CD14-positive monocyte (primary cell): Measurements from ENCODE around the gene IQGAP2. TPM values are rescaled to one million over a fixed set of nuclear protein-coding genes. Genes with fewer than 3 reads are reported as not detected.

Experiments used
- DNase-seq, 3 donors: peaks; one replicate each; pipeline ENCODE4 v3.0.0-alpha.2; 2011 to 2022
- H2AFZ ChIP-seq: 2 replicates; pipeline ENCODE4 v1.6.0; 2012; ENCODE audit warnings: mild to moderate bottlenecking, low read depth, low read length, inconsistent platforms; ENCODE audit not compliant: insufficient read depth, poor library complexity, severe bottlenecking
- H3K27ac ChIP-seq, 2 donors: 1 replicate in 1 of 2; 2 replicates in 1 of 2; pipeline ENCODE4 v1.5.1; 2012 to 2013; ENCODE audit warnings: low read length in 2 of 2, control low read depth in 1 of 2, inconsistent platforms in 1 of 2, low read depth in 1 of 2, mild to moderate bottlenecking in 1 of 2
- H3K27me3 ChIP-seq, 2 donors: one replicate each; pipeline versions ENCODE4 v1.6.0 to v1.6.1; 2011 to 2013; ENCODE audit warnings: low read length in 2 of 2; ENCODE audit not compliant: control insufficient read depth in 2 of 2, insufficient read depth in 2 of 2
- H3K36me3 ChIP-seq, 2 donors: replicated peaks in 1 of 2; 1 replicate in 1 of 2; 2 replicates in 1 of 2; pipeline versions ENCODE4 v1.5.1 to v1.6.1; 2012 to 2013; ENCODE audit warnings: low read length in 2 of 2, control low read depth in 1 of 2, inconsistent platforms in 1 of 2, mild to moderate bottlenecking in 1 of 2; ENCODE audit not compliant: insufficient read depth in 2 of 2, control insufficient read depth in 1 of 2
- H3K4me1 ChIP-seq, 2 donors: 1 replicate in 1 of 2; 2 replicates in 1 of 2; pipeline versions ENCODE4 v1.5.1 to v1.6.1; 2012 to 2013; ENCODE audit warnings: low read length in 2 of 2, control low read depth in 1 of 2, inconsistent platforms in 1 of 2, mild to moderate bottlenecking in 1 of 2, moderate library complexity in 1 of 2; ENCODE audit not compliant: insufficient read depth in 2 of 2, control insufficient read depth in 1 of 2
- H3K4me2 ChIP-seq: replicated peaks from 2 replicates; pipeline ENCODE3; 2012; ENCODE audit warnings: low read length, moderate library complexity, mild to moderate bottlenecking; ENCODE audit not compliant: poor library complexity, severe bottlenecking; ENCODE audit errors: extremely low read depth
- H3K4me3 ChIP-seq, 3 experiments: fragments of 200-600 bp in 1 of 3; sonication (generic) in 1 of 3; replicated peaks in 1 of 3; 1 replicate in 2 of 3; 2 replicates in 1 of 3; pipeline ENCODE4 v1.5.1; 2011 to 2013; ENCODE audit warnings: low read length in 3 of 3, mild to moderate bottlenecking in 3 of 3, control low read depth in 2 of 3, low read depth in 2 of 3, inconsistent platforms in 1 of 3, moderate library complexity in 1 of 3
- H3K79me2 ChIP-seq: 2 replicates; pipeline ENCODE4 v1.6.0; 2012; ENCODE audit warnings: mild to moderate bottlenecking, control low read depth, inconsistent platforms, low read length, moderate library complexity; ENCODE audit not compliant: insufficient read depth
- H3K9ac ChIP-seq: 2 replicates; pipeline ENCODE4 v1.6.0; 2017; ENCODE audit warnings: low read length, mild to moderate bottlenecking; ENCODE audit not compliant: insufficient read depth, poor library complexity, severe bottlenecking
- H3K9me3 ChIP-seq, 2 donors: replicated peaks in 1 of 2; 1 replicate in 1 of 2; 2 replicates in 1 of 2; pipeline versions ENCODE4 v1.5.1 to v1.6.1; 2012 to 2013; ENCODE audit warnings: low read length in 2 of 2, control low read depth in 1 of 2; ENCODE audit not compliant: control insufficient read depth in 1 of 2, insufficient read depth in 1 of 2
- H4K20me1 ChIP-seq: 2 replicates; pipeline ENCODE4 v1.6.0; 2012; ENCODE audit warnings: mild to moderate bottlenecking, low read length, control low read depth, moderate library complexity; ENCODE audit not compliant: insufficient read depth
- H3K27ac Mint-ChIP-seq, 7 donors: one replicate each; pipeline ENCODE4 v1.8.0; 2020; ENCODE audit warnings: mild to moderate bottlenecking in 7 of 7, mixed read lengths in 7 of 7, moderate library complexity in 6 of 7, inconsistent platforms in 2 of 7
- H3K27me3 Mint-ChIP-seq, 3 donors: one replicate each; pipeline ENCODE4 v1.8.0; 2021 to 2022; ENCODE audit warnings: low read depth in 3 of 3, mild to moderate bottlenecking in 3 of 3, mixed read lengths in 3 of 3, moderate library complexity in 3 of 3, inconsistent platforms in 1 of 3
- H3K36me3 Mint-ChIP-seq, 2 donors: one replicate each; pipeline ENCODE4 v1.8.0; 2020; ENCODE audit warnings: mixed read lengths in 2 of 2, inconsistent platforms in 1 of 2, mild to moderate bottlenecking in 1 of 2
- H3K4me1 Mint-ChIP-seq: one replicate; pipeline ENCODE4 v1.8.0; 2020; ENCODE audit warnings: mild to moderate bottlenecking, mixed read lengths
- H3K4me3 Mint-ChIP-seq, 2 donors: one replicate each; pipeline ENCODE4 v1.8.0; 2020; ENCODE audit warnings: mild to moderate bottlenecking in 2 of 2, mixed read lengths in 2 of 2, moderate library complexity in 1 of 2
- H3K9me3 Mint-ChIP-seq, 7 donors: one replicate each; pipeline ENCODE4 v1.8.0; 2020 to 2022; ENCODE audit warnings: mixed read lengths in 7 of 7, mild to moderate bottlenecking in 6 of 7, moderate library complexity in 6 of 7, inconsistent platforms in 2 of 7
- WGBS: methylation state at CpG from one replicate; pipeline ENCODE4 v1.1.5; 2013; ENCODE audit warnings: missing lambda C conversion rate; ENCODE audit not compliant: insufficient coverage; 5-methylcytosine and 5-hydroxymethylcytosine counted together
- intact Hi-C, 2 donors: fragments of 100-400 bp; cut with micrococcal nuclease; formaldehyde crosslinking; loops; one replicate each; pipeline versions ENCODE4 v1.15.0 to v1.15.1; 2023
- polyA plus RNA-seq, 3 donors: library from polyadenylated mRNA; depleted of rRNA in 1 of 3; unstranded in 2 of 3; stranded (reverse) in 1 of 3; fragments of 300-500 nt in 2 of 3; fragments of >200 nt in 1 of 3; fragmentation: Illumina TruSeq in 2 of 3; gene quantifications; 1 replicate in 2 of 3; 2 replicates in 1 of 3; pipeline ENCODE4 v1.2.3, GENCODE V29; 2012 to 2021
- TF ChIP-seq, protein P1 (sequence below): fragments of 200-600 bp; IDR thresholded peaks from one replicate; pipeline ENCODE4 v1.8.0; 2022; ENCODE audit warnings: antibody characterized with exemption, mild to moderate bottlenecking

The IQGAP2 gene
- polyA plus RNA-seq, 3 donors: 21.4 to 50.9 (median 35.4) TPM

- TF ChIP-seq, protein P1, sequence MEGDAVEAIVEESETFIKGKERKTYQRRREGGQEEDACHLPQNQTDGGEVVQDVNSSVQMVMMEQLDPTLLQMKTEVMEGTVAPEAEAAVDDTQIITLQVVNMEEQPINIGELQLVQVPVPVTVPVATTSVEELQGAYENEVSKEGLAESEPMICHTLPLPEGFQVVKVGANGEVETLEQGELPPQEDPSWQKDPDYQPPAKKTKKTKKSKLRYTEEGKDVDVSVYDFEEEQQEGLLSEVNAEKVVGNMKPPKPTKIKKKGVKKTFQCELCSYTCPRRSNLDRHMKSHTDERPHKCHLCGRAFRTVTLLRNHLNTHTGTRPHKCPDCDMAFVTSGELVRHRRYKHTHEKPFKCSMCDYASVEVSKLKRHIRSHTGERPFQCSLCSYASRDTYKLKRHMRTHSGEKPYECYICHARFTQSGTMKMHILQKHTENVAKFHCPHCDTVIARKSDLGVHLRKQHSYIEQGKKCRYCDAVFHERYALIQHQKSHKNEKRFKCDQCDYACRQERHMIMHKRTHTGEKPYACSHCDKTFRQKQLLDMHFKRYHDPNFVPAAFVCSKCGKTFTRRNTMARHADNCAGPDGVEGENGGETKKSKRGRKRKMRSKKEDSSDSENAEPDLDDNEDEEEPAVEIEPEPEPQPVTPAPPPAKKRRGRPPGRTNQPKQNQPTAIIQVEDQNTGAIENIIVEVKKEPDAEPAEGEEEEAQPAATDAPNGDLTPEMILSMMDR: no peak
- H3K4me1 ChIP-seq: no peaks in the 10 kb centered on the region
- Mint-ChIP-seq H3K4me1 (no peaks in the 10 kb centered on the region), H3K36me3 (peaks cover 84 to 94% of the 10 kb centered on the region in 2 donors), H3K27ac (no peak overlapping the region), H3K4me3 (no peak overlapping the region), H3K27me3 (no peaks in the 10 kb centered on the region), H3K9me3 (no peaks in the 10 kb centered on the region)
- no peak overlapping the region for H3K4me2 ChIP-seq
- H3K9ac ChIP-seq: no peak overlapping the region
- no peaks in the 10 kb centered on the region for H3K79me2 ChIP-seq
- intact Hi-C loops: no loop called here
- no peak overlapping the region for H2AFZ ChIP-seq
- H3K36me3 ChIP-seq: peaks cover 86 to 100% of the 10 kb centered on the region in 2 donors
- no peaks in the 10 kb centered on the region for H3K27me3 ChIP-seq
- 60% methylated on average over 5 of the region's 6 CpGs for WGBS
- no peaks in the 10 kb centered on the region for H3K9me3 ChIP-seq
- no peak overlapping the region for H3K4me3 ChIP-seq
- DNase-seq: no peak
- H4K20me1 ChIP-seq: no peaks in the 10 kb centered on the region
- no peak overlapping the region for H3K27ac ChIP-seq
These were observed 254.7 kb downstream of the IQGAP2 start for GRCh38 chr5:76657683-76658311.

DNA sequence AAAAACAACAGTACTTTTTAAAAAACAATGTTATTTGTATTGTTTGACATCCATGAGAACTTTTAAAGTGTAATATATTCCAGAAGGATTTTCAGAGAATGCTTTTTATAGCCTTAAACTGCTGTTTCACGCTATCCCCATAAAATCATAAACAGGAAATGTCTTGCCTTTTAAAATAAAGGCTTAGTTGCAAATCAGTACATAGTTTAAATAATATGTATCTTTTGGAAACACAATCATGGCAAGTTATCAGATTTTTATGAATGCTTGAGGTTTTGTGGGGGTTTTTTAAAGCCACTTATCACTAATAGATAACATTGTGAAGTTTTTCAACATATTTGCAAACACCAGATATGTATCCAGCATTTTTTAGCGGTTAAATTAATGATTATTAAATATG, 257.3 kb downstream of the IQGAP2 start:
- peaks cover 85 to 100% of the 10 kb centered on the region in 2 donors for H3K36me3 ChIP-seq

More for the DNA sequence above, 257.3 kb downstream of the IQGAP2 start:
- Histone ChIP-seq H2AFZ (no peak overlapping the region), H3K27ac (no peak overlapping the region), H3K4me1 (no peaks in the 10 kb centered on the region), H3K27me3 (no peaks in the 10 kb centered on the region), H3K4me2 (no peak overlapping the region), H3K9ac (no peak overlapping the region), H4K20me1 (no peaks in the 10 kb centered on the region), H3K79me2 (no peaks in the 10 kb centered on the region), H3K4me3 (no peak overlapping the region), H3K9me3 (no peaks in the 10 kb centered on the region)
- DNase-seq: no peak
- WGBS: no CpG with 5 or more reads among the region's 2 CpGs
- H3K27me3 Mint-ChIP-seq: no peaks in the 10 kb centered on the region
- H3K4me3 Mint-ChIP-seq: no peak overlapping the region
- H3K36me3 Mint-ChIP-seq: peaks cover 88 to 96% of the 10 kb centered on the region in 2 donors
- H3K27ac Mint-ChIP-seq: no peak overlapping the region
- TF ChIP-seq, protein P1: no peak
- intact Hi-C loops: no loop called here
- no peaks in the 10 kb centered on the region for H3K9me3 Mint-ChIP-seq
- H3K4me1 Mint-ChIP-seq: peaks cover 2% of the 10 kb centered on the region
